Measurements from ENCODE around the gene CACNA1C.

Gene CACNA1C

DNA sequence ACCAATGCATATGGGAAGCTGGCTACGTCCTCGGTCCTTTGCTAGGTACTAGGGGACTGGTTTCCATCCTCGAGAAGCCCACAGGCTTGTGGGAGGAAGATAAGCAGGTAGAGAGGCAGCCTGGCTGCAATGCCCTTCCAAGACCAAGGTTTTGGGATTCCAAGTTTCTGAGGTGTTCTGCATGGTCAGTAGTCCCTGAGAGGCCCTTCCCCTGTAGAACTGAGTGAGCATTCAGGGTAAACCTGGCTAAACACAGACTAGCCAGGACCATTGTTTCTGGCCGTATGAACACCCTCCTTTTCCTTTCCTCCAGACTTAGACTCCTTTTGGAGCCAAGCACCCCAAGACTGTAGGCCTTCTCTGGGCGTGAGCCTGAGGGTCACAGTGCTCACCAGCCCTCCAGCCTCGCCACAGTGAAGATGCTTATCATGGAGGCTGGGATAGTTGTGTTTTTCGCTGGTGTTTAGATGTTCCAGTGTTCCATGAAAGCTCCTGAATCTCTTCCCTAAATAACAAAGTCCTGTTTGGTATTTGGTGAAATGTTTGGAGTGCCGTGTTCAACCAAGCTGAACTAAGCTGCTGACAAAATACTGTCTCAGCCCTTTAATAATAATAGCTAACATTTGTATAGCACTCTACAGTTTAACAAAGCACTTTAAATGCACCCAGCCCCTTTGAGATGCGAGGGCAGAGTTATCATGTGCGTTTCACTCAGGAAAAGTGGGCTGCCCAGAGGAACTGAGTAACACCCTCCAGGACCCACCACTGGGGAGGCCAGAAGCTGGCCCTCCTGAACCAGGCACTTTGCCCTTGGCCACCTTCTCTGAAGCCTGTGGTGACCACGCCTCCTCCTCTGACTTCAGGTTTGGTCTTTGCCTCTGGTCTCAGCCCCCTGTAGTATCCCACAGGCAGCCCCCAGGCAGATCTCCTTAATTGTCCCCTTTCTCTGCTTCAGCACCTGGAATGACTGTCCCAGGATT, 284.5 kb downstream of the CACNA1C start:
- DNase-seq (ENCODE audit: low spot score) = no peak

DNA sequence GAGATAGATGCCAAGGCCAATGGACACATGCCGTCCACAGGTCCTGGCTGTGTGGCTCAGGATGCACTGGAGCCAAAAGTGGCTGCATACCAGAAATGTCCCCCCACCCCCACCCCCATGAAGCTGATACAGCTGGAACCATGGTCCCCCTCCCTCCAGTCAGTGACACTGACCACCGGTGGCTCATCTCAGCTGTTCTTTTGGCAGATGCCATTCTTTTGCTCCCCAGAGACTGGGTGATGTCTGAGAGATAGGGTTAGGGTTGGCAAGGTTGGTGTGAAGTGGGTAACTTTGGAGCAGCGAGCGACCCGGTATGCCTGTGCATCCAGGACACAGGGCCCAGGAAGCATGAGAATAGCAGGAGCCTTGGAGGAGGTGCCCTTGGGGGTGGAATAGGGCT, 285.6 kb downstream of the CACNA1C start:
- DNase-seq (ENCODE audit: low spot score) = no peak

DNA sequence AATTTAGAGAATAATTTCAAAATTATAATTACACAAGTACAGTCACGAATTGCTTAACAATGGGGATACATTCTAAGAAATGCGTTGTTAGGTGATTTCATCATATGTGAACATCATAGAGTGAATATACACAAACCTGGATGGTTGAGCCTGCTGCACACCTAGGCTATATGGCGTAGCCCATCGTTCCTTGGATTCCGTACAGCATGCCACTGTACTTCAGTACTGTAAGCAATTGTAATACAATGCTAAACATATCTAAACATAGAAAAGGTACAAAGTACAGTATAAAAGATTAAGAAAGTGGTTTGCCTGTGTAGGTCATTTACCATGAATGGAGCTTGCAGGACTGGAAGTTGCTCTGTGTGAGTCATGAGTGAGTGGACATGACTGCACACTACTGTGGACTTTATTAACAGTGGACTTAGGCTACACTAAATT, 286.2 kb downstream of the CACNA1C start:
- no peak for DNase-seq (ENCODE audit: low spot score)

DNA sequence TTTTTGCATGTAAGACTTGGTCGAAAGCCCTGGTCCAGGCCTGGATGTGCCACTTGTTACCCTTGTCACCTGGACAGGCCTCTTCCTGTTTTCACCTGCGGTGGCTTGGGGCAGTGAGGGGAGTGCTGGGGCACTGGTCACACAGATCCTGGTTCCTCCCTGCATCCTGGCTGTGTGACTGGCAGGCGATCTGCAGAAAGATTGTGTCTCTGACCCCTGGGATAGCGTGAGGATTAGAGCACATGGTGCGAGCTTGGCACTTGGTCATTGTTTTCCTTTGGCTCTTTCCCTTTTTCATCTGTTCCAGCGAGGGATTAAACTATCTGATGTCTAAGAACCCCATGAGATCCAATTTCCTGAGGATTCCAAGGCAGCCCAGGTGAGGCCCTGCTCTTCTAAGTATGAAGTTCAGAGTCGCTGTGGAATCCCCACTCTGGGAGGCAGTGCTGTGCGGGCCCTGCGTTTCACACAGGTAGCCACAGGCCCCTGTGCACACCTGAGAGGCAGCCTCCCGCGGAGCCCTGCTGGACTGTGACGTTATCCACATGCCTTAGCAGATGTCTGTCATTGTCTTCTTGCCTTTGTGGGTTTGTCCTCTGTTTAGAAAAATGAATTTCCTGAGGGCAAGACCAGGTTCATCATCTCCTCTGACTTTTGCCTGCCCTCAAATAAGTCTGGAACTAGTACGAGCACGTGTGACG, 288.4 kb downstream of the CACNA1C start:
- no peak for DNase-seq (ENCODE audit: low spot score)

DNA sequence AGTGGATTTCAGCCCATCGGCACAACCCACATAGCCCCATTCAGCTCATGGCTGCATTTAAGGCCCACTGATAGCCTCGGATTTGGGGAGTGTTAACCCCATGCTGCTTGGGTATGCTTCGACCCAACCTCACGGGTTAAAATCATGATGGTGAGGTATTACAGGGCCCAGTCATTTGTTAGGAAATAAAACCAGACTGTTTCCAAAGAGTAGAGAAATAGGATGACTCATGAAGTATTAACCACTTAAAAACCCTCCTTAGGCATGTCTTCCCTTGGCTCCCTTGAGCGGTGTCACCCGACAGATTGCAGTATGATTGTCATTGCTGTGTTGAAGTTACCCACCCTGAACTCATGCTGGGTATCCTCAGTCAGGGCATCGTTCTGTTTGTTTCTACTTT, 289.1 kb downstream of the CACNA1C start:
- no peak for DNase-seq (ENCODE audit: low spot score)

DNA sequence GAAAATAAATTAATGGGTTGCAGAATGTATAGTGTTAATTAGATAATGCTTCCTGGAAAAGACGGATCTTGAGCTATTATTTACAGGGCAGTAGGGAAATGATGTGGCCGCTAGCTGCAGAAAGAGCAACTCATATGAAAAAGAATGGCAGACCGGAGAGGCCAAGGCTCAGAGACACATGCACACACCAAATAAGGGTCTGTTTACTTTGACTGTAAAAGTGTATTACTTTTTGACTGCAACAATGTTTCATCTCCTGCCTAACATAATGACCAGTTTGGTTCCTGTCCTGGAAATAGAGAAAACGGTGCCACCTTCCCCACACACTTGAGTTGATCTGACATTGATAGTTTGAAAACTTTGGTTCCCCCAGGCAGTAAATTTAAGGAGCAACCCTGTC, 290.9 kb downstream of the CACNA1C start:
- DNase-seq (ENCODE audit: low spot score) = no peak

DNA sequence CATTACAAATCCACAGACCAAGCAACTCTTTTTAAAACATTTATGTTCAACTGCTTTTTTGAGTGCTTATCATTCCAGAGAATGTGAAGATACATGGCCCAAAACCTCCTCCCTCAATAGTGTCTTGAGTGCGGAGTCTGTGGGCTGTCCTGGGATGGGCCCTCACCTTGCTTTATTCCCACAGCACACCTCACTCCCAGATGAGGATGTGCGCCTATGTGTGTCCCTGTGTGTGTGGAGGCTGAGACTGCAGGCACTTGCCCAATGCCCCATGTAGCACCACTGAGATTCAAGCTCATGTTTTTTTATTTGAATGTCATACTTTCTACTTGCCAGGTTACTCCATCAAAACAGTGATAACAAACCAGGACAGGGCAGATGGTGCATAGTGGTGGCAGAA, 291.7 kb downstream of the CACNA1C start:
- DNase-seq (ENCODE audit: low spot score) = no peak

DNA sequence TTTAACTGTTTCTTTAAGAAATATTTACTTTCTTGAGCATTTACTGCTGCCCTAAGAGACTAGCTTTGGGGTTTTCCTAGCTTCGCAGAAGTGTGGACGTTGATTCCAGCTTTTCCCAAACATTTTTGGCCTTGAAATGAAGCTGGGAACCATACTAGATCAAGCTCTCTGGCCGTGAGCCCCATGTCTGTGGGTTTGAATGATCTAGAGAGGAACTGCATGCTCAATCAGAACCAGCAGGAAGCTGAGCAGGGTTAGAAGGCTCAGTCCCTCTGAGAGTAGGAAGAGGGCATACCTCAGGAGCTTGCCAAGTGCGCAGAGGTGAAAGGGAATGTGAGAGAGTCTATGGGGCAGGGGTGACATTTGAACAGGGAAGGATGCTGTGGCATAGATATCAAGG, 292.1 kb downstream of the CACNA1C start:
- no peak for DNase-seq (ENCODE audit: low spot score)

DNA sequence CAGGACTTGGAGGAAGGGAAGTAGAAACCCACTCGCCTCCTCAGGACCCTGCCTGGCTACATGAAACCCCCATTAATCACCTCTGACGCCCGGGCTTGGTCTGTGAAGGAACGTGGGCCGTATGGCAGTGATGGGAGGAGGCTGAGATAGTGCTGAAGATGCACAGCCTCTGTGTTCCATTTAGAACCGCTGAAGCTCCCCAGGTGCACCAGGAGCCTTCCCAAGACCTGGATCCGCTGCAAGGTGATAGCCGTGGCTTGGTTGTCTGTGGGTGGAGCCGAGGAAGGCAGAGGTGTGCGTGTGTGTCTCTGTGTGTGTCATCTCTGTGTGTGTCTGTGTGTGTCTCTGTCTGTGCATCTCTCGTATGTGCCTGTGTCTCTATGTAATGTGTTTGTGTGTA, 293.1 kb downstream of the CACNA1C start:
- DNase-seq (ENCODE audit: low spot score) = no peak

DNA sequence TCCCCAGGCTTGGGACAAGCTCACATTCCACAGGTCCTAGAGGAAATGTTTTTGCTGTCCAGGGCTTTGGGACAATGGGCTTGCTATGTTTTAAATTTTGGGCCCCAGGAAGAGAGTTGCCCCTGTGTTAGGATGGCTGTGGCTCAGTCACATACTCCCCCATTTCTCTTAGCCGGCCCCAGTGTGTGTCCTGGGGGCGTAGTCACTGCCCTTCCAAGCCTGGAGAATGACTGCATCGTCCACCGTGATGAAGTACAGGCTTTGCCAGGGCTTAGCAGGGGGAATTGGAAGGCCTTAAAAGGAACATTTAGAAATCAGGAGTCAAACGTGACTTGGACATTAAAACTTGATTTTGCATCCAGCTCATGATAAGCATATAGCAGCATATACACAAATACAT, 293.6 kb downstream of the CACNA1C start:
- DNase-seq (ENCODE audit: low spot score) = no peak

DNA sequence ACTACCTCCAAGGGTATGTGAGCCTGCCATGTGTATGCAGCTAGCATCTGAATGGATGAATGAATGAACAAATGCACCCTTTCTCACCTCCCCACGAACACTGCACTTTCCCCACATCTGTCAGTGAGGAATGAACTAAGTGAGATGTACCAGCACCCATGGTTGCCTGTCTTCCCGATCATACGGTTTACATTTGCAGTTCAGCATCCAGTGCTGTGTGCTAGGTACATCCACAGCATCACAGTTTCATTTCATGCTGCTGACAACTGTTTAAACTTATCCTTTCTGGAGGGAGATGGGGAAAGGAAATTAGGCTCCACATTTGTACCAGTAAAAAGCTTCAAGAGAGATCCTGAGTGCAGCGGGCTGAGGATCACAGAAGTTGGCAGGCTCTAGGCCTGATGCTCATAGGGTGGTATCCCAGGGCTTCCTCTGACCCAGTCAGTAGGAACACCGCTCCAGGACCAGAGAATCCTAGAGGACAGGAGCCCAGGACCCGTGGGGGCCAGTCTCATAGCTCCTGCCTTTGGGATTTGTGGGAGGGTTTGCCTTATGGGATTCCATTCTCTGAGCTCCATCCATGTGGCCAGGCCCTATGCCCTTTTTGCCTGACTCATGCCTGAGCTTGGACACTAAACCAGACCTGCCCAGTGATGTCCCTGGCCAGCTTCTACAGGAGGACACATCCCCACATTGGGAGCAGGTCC, 294.5 kb downstream of the CACNA1C start:
- DNase-seq (ENCODE audit: low spot score) = no peak

DNA sequence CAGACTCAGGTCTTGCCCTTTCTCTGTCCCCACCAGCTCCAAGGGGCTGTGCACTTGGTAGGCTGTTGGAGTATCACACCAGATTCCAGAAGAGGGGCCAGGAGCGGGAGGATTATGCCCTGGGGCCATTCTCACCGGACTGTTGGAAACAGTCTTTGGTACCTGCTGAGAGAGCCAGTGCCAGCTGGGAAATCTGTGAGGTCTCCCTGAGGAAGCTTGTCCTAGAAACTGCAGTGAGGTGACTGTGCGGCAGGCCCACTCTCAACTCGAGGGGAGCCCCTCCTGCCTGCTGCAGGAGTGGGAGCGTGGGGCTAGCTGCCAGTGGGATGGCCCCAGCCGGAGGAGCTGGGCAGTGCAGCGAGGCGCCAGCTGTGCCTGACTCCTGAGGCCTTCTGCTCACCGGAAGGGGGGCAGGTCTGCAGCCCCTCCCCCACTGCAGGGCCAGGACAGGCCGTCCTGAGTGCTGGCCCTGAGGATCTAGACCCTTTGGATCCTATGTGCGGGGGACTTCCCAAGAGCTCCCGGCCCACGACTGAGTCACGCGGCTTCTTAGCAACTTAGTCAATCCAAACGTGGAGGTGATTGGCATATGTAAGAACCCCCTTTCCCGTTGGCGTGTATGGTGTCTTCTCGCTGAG, 295.2 kb downstream of the CACNA1C start:
- DNase-seq (ENCODE audit: low spot score) = no peak

DNA sequence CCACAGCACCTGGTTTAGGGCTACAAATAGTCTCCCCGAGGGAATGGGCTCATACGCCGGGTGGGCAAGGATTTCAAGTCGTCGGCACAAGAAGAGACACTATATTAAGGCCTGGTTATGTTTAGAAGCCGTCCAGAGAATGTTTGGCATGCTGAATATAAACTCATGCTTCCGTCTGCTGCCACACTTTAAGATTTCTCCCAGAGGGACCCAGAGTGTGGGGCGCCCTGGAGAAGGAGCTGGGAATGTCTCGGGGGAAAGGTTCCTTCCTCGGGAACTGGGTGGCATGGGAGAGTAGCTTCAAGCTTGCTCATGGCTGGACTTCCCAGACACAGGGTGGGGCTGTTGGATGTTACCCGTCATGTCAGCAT, 295.7 kb downstream of the CACNA1C start:
- DNase-seq (ENCODE audit: low spot score) = no peak

DNA sequence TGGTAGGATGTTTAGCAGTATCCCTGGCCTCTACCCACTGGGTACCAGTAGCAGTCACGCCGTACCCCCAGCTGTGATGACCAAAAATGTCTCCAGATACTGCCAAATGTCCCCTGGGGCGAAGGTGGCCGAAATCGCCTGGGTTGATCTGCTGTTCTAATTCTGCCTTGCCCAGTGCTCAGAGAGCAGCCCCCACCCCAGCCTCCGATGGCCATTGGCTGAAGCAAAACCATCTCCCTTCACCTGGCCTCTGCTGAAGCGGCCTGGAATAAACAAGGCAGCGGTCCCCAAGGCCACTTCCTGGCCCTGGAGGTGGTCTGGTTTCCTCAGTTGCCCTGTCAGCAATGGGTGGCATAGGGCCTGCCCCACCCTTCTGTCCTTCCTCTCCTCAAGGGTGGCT, 298.4 kb downstream of the CACNA1C start:
- DNase-seq (ENCODE audit: low spot score) = no peak

DNA sequence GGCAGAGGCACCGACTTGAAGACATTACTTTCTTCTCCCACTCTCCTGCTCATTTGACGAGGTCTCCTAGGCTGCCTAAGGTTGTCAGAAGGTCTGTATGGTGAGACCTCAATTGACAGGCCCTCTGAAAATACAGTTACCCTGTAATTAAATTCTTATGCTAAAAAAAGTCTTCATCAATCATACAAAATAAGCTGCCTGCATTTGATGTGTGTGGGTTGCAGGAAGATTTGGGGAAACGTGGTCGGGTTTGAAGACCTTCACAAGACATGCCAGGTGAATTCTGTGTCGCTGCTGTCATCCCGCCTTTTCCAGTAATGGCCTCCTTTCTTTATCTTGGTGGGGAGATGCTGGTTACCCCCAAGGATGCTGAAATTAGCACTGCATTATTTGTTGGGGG, 299.4 kb downstream of the CACNA1C start:
- no peak for DNase-seq (ENCODE audit: low spot score)

DNA sequence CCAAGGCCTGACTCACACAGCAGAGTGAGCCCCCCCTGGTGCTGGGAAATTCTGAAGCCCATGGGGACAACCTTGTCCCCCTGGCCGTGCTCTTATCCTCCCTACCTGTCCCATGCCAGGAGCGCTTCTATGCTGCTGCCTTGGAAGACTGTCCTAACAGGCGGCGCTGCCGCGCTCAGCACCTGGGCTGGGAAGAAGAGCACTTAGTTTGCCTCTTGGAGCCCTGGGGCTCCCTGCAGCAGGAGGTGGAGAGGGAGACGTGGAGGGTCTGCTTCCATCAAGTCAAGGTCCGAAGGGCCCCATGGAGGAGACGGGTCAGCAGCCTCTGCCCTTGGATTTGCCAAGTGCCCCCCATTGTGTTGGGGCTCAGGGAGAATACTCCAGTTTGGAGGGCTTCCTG, 300.5 kb downstream of the CACNA1C start:
- DNase-seq (ENCODE audit: low spot score) = no peak

DNA sequence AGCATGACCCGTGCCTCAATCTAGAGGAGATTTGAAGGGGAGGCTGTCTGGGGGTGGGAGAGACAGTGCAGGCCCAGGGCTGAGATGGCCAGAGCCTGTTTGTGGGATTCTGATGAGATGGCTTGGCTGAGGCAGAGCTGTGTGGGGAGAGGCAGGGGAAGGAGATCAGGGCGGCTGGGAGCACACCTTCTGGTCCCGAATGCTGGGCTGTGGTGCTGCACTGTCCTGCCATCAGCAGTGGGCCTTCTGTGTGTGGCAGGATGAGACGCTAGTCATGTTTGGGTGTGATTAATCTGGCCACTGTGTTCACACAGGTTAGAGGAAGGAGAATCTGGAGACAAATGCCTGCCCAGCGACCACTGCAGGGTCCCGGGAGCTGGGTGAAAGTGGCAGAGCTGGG, 300.9 kb downstream of the CACNA1C start:
- no peak for DNase-seq (ENCODE audit: low spot score)

DNA sequence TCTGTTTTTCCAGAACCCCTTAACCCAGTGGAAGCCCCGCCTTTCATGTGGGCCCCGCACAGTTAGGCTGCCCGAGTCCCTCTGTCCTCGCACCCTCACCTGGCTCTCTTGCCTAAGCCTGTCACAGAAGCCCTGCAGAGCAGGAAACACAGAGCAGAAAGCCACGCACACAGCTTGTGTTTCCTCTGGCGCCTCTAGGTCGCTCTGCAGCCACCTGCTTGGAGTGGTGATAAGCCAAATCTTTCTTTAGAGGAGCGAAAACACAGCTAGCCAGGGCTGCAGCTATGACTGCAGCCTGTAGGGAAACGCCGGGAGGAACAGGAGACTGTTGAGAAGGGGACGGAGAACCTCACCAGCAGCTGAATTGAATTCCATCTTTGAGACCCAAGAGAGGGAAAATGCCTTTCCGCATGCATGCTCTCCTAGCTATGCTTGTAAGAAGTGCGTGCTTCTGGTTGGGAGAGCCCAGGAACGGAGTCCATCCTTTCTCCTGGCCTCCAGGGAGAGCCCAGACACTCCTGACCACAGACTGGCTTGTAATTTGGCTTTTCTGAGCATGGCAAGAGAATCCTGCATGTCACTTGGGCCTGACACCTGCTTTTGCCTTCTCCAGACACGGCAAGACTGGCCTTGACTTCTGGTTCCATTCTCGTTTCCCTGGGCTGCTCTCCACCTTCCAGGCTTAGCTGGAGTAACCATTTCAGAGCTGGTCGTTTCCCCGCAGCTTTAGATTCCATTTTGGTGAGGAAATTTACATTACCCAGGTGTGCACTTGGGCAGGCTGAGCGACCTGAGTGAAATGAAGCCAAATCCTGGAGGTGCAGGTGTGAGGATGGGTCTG, 301.6 kb downstream of the CACNA1C start:
- peak; percentile 66 for DNase-seq (ENCODE audit: low spot score)

DNA sequence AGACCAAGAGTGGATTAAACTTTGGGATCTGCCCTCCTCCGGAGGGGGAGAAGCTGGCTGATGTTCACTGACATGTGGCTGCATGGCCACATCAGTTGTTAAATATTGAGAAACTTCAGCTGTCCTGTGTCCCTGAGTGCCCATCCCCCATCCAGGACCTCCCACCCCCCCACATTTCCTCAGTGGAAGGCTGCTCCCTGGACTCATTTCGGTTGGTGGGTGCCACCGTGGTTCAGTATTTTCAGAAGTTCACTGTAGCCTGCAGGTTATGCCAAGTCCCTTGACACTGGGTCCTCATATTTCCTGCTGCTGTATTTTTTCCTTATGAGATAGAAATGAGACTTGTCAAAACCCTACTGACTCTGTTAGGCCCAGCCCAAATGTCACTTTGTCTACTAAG, 302.4 kb downstream of the CACNA1C start:
- no peak for DNase-seq (ENCODE audit: low spot score)

DNA sequence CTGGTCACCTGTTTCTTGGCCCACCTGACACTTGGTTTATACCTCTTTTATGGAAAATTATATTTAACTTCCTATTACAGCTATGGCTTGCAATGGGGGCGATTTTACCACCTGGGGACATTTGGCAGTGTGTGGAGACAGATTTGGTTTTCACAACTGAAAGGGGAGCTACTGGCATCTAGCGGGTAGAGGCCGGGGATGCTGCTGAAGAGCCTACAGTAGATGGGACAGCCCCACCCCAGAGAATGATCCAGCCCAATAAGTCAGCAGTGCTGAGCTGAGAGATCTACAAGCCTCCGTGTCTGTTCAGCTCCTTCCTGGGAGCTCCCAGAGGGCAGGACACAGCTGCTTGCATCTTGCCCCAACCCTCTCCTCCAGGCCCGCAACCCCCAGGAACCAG, 302.8 kb downstream of the CACNA1C start:
- DNase-seq (ENCODE audit: low spot score) = no peak

DNA sequence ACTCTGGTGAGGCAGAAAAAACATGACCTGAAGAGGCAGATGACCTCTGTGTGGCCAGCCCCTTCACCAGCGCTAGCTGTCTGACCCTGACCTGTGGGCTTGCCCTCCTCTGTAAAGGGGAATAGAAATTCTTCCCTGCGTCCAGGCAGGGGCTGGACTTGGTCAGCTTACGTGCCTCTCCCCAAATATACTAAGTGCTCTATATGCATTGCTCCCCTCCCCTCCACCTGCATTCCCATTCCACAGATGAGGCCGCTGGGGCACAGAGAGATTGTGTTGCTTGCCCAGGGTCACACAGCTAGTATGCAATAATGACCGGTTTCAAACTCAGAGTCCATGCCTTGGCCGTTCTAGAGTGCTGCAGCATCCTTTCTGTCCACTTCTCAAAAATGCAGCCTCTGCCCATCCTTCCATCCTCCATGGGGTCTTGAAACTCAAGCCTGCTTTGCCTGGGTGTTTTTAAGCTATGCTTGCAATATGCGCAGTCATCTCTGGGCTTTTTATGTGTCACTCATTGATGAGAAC, 303.9 kb downstream of the CACNA1C start:
- no peak for DNase-seq (ENCODE audit: low spot score)

Measured in SK-N-DZ (cell line).